CD4-positive, alpha-beta T cell treated with Interferon alpha-2 for 1 hour (primary cell): ENCODE measurements around the gene PCDHB11.
"Not testable (repeated sequence)": the region's sequence is repeated elsewhere in the genome, so short reads cannot be mapped to it uniquely, and the experiment has no call there.

ENCODE experiments used
- DNase-seq, 2 donors: peaks; one replicate each; pipeline ENCODE4 v3.0.0-alpha.2; 2020 to 2022

PCDHB11 gene

DNA sequence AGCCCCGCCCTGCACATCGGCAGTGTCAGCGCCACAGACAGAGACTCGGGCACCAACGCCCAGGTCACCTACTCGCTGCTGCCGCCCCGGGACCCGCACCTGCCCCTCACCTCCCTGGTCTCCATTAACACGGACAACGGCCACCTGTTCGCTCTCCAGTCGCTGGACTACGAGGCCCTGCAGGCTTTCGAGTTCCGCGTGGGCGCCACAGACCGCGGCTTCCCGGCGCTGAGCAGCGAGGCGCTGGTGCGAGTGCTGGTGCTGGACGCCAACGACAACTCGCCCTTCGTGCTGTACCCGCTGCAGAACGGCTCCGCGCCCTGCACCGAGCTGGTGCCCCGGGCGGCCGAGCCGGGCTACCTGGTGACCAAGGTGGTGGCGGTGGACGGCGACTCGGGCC lies 47.5 kb downstream of the PCDHB11 start:
- DNase-seq = not testable (repeated sequence)

DNA sequence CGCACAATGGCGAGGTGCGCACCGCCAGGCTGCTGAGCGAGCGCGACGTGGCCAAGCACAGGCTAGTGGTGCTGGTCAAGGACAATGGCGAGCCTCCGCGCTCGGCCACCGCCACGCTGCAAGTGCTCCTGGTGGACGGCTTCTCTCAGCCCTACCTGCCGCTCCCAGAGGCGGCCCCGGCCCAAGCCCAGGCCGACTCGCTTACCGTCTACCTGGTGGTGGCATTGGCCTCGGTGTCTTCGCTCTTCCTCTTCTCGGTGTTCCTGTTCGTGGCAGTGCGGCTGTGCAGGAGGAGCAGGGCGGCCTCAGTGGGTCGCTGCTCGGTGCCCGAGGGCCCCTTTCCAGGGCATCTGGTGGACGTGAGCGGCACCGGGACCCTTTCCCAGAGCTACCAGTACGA lies 48.0 kb downstream of the PCDHB11 start:
- not testable (repeated sequence) for DNase-seq

DNA sequence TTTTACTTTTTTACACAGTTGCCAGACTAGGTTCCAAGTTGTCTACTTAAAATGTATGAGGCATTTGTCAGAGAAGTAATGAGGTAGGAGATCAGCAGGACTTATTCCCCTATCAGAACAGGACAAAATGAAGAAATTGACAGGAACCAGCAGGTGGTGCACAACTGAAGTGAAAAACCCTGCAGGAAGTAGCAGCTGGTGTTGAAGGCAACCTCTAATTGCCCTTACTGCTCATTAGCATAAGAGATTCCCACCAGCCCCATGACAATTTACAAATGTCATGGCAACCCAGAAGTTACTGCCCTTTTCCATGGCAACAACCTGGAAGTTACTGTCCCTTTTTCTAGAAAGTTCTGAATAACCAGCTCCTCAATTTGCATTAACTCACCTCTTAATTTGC lies 51.1 kb downstream of the PCDHB11 start:
- no peak for DNase-seq
